Renal cortex interstitium (tissue), 15 donors: Measurements from ENCODE around the gene GTF2A2. TPM values are rescaled to one million over a fixed set of nuclear protein-coding genes. Genes with fewer than 3 reads are reported as not detected.
"Not testable (repeated sequence)": the region's sequence is repeated elsewhere in the genome, so short reads cannot be mapped to it uniquely, and the experiment has no call there.

ENCODE experiments used
- DNase-seq, 11 donors: peaks; one replicate each; pipeline ENCODE4 v3.0.0-alpha.2; 2013; ENCODE audit warnings: low read depth in 9 of 11, low spot score in 4 of 11; ENCODE audit errors: extremely low read depth in 1 of 11
- long read RNA-seq, 16 experiments: transcript quantifications; one replicate each; lab custom pipeline, GENCODE V29; 2026
- polyA plus RNA-seq, 3 donors: library from polyadenylated mRNA; unstranded; fragments of 120-200 nt; gene quantifications; one replicate each; pipeline ENCODE4 v1.2.1, GENCODE V29; 2013; ENCODE audit not compliant: insufficient read length in 3 of 3

GTF2A2 gene
- 100 to 1,000 TPM; 119 to 150 (median 139) TPM for polyA plus RNA-seq
- long read RNA-seq, donor 1, transcript GTF2A2-202 (5 exons, 1,582 nt): major isoform, 46 of 48 reads
- long read RNA-seq, donor 1, partial matches to known transcripts: 0 of 48 reads
- long read RNA-seq, donor 1, other reads (novel, unspliced or antisense): 0 of 48 reads
- long read RNA-seq, donor 2, transcript GTF2A2-202 (5 exons, 1,582 nt): major isoform, 39 of 44 reads
- long read RNA-seq, donor 2, partial matches to known transcripts: 0 of 44 reads
- long read RNA-seq, donor 2, other reads (novel, unspliced or antisense): 0 of 44 reads
- long read RNA-seq, donor 3, transcript GTF2A2-202 (5 exons, 1,582 nt): major isoform, 61 of 71 reads
- long read RNA-seq, donor 3, partial matches to known transcripts: 0 of 71 reads
- long read RNA-seq, donor 3, other reads (novel, unspliced or antisense): 6 of 71 reads
- long read RNA-seq, donor 4, transcript GTF2A2-202 (5 exons, 1,582 nt): major isoform, 32 of 34 reads
- long read RNA-seq, donor 4, partial matches to known transcripts: 0 of 34 reads
- long read RNA-seq, donor 4, other reads (novel, unspliced or antisense): 0 of 34 reads
- long read RNA-seq, donor 5: 0 reads
- long read RNA-seq, donor 6, transcript GTF2A2-202 (5 exons, 1,582 nt): major isoform, 47 of 64 reads
- long read RNA-seq, donor 6, partial matches to known transcripts: 5 of 64 reads
- long read RNA-seq, donor 6, other reads (novel, unspliced or antisense): 8 of 64 reads
- long read RNA-seq, donor 7, transcript GTF2A2-202 (5 exons, 1,582 nt): major isoform, 69 of 73 reads
- long read RNA-seq, donor 7, partial matches to known transcripts: 0 of 73 reads
- long read RNA-seq, donor 7, other reads (novel, unspliced or antisense): 0 of 73 reads
- long read RNA-seq, donor 8: 0 reads
- long read RNA-seq, donor 9, transcript GTF2A2-202 (5 exons, 1,582 nt): major isoform, 50 of 51 reads
- long read RNA-seq, donor 9, partial matches to known transcripts: 0 of 51 reads
- long read RNA-seq, donor 9, other reads (novel, unspliced or antisense): 0 of 51 reads
- long read RNA-seq, donor 10, transcript GTF2A2-202 (5 exons, 1,582 nt): major isoform, 63 of 74 reads
- long read RNA-seq, donor 10, partial matches to known transcripts: 0 of 74 reads
- long read RNA-seq, donor 10, other reads (novel, unspliced or antisense): 6 of 74 reads
- long read RNA-seq, donor 11, transcript GTF2A2-202 (5 exons, 1,582 nt): major isoform, 19 of 23 reads
- long read RNA-seq, donor 11, partial matches to known transcripts: 0 of 23 reads
- long read RNA-seq, donor 11, other reads (novel, unspliced or antisense): 0 of 23 reads
- long read RNA-seq, donor 12, transcript GTF2A2-202 (5 exons, 1,582 nt): major isoform, 29 of 29 reads
- long read RNA-seq, donor 12, partial matches to known transcripts: 0 of 29 reads
- long read RNA-seq, donor 12, other reads (novel, unspliced or antisense): 0 of 29 reads
- long read RNA-seq, donor 13: 0 reads
- long read RNA-seq, donor 14, transcript GTF2A2-202 (5 exons, 1,582 nt): major isoform, 49 of 58 reads
- long read RNA-seq, donor 14, partial matches to known transcripts: 5 of 58 reads
- long read RNA-seq, donor 14, other reads (novel, unspliced or antisense): 0 of 58 reads
- long read RNA-seq, donor 15, transcript GTF2A2-202 (5 exons, 1,582 nt): major isoform, 29 of 31 reads
- long read RNA-seq, donor 15, partial matches to known transcripts: 0 of 31 reads
- long read RNA-seq, donor 15, other reads (novel, unspliced or antisense): 0 of 31 reads
- long read RNA-seq, donor 16, transcript GTF2A2-202 (5 exons, 1,582 nt): major isoform, 97 of 113 reads
- long read RNA-seq, donor 16, partial matches to known transcripts: 12 of 113 reads
- long read RNA-seq, donor 16, other reads (novel, unspliced or antisense): 0 of 113 reads

- peak; percentile 72 to 94 (median 89) for DNase-seq
Observed at GRCh38 chr15:59656897-59657634, at the start of gene GTF2A2. Gene GTF2A2 (minus strand): TSS chr15:59657515. CDS start chr15:59652277, 5,238 bp downstream.

- DNase-seq: no peak
Observed at GRCh38 chr15:59703979-59704796, 46.9 kb upstream of the GTF2A2 start.

GRCh38 chr15:59702351-59702750 is 45.0 kb upstream of the GTF2A2 start:
- DNase-seq: no peak

GRCh38 chr15:59701880-59702279 is 44.6 kb upstream of the GTF2A2 start:
- no peak for DNase-seq

GRCh38 chr15:59699810-59700431 is 42.6 kb upstream of the GTF2A2 start:
- DNase-seq: no peak

GRCh38 chr15:59698065-59698464 is 40.8 kb upstream of the GTF2A2 start:
- DNase-seq: not testable (repeated sequence)

GRCh38 chr15:59696332-59696731 is 39.0 kb upstream of the GTF2A2 start:
- no peak for DNase-seq

GRCh38 chr15:59694779-59695178 is 37.5 kb upstream of the GTF2A2 start:
- no peak for DNase-seq

- peak in 7 of 11 donors; percentile 16 to 39 (median 31) for DNase-seq
Observed at GRCh38 chr15:59691194-59691805, 34.0 kb upstream of the GTF2A2 start.

GRCh38 chr15:59689626-59690236 is 32.4 kb upstream of the GTF2A2 start:
- peak in 10 of 11 donors; percentile 15 to 51 (median 24) for DNase-seq

- DNase-seq: peak; percentile 90 to 99 (median 97)
Observed at GRCh38 chr15:59688782-59689625, 31.7 kb upstream of the GTF2A2 start, which contains the start of gene BNIP2. Gene BNIP2 (minus strand): TSS chr15:59689320. CDS start chr15:59682457, 6,863 bp downstream.

- DNase-seq: peak in 8 of 11 donors; percentile 15 to 44 (median 32)
Observed at GRCh38 chr15:59688423-59688781, 31.1 kb upstream of the GTF2A2 start.

GRCh38 chr15:59687836-59688235 is 30.5 kb upstream of the GTF2A2 start:
- DNase-seq: no peak

- DNase-seq: no peak
Observed at GRCh38 chr15:59686389-59686788, 29.1 kb upstream of the GTF2A2 start.
